NT2/D1 (cell line): Measurements from ENCODE around the gene TBC1D19.
"Not testable (repeated sequence)": the region's sequence is repeated elsewhere in the genome, so short reads cannot be mapped to it uniquely, and the experiment has no call there.

Source experiments
- SUZ12 ChIP-seq: IDR thresholded peaks from 2 replicates; pipeline ENCODE4 v1.6.1; 2011; ENCODE audit not compliant: insufficient read length, insufficient read depth; ENCODE audit errors: extremely low read depth
- YY1 ChIP-seq: IDR thresholded peaks from 2 replicates; pipeline ENCODE4 v1.6.1; 2011; ENCODE audit not compliant: insufficient read length, insufficient read depth
- ZNF274 ChIP-seq: IDR thresholded peaks from 2 replicates; pipeline ENCODE4 v1.6.1; 2011; ENCODE audit warnings: mild to moderate bottlenecking, low read depth, low read length

DNA sequence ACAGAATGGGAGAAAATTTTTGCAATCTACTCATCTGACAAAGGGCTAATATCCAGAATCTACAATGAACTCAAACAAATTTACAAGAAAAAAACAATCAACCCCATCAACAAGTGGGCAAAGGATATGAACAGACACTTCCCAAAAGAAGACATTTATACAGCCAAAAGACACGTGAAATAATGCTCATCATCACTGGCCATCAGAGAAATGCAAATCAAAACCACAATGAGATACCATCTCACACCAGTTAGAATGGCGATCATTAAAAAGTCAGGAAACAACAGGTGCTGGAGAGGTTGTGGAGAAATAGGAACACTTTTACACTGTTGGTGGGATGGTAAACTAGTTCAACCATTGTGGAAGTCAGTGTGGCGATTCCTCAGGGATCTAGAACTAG, 9.7 kb downstream of the TBC1D19 start:
- not testable (repeated sequence) for TF ChIP-seq YY1, SUZ12, ZNF274
